HepG2 (cell line): Measurements from ENCODE around the gene SNX9. TPM values are rescaled to one million over a fixed set of nuclear protein-coding genes. Genes with fewer than 3 reads are reported as not detected.

Experiments used
- ATF2 ChIP-seq: sonication (generic); formaldehyde crosslinking; IDR thresholded peaks from 2 replicates; pipeline ENCODE4 v1.4.0; 2020; ENCODE audit warnings: missing genetic modification reagents
- ATF7-NPFF ChIP-seq: sonication (generic); formaldehyde crosslinking; IDR thresholded peaks from 2 replicates; pipeline ENCODE4 v1.8.1; 2023; ENCODE audit warnings: mild to moderate bottlenecking, low read depth, missing genetic modification reagents, moderate library complexity
- CBFB ChIP-seq: sonication (generic); formaldehyde crosslinking; IDR thresholded peaks from 2 replicates; pipeline ENCODE4 v1.4.0; 2020; ENCODE audit warnings: missing genetic modification reagents
- IKZF4 ChIP-seq: sonication (generic); formaldehyde crosslinking; IDR thresholded peaks from 2 replicates; pipeline ENCODE4 v1.5.1; 2020; ENCODE audit warnings: borderline replicate concordance, mild to moderate bottlenecking, low read depth, missing genetic modification reagents; ENCODE audit errors: not compliant biosample characterization
- JUN ChIP-seq: sonication (generic); formaldehyde crosslinking; IDR thresholded peaks from 2 replicates; pipeline ENCODE4 v1.4.0; 2020; ENCODE audit warnings: mild to moderate bottlenecking, missing genetic modification reagents
- KLF6 ChIP-seq: IDR thresholded peaks from 2 replicates; pipeline ENCODE4 v1.8.0; 2016; ENCODE audit warnings: missing biosample characterization, missing genetic modification reagents
- MLX ChIP-seq: IDR thresholded peaks from 2 replicates; pipeline ENCODE4 v1.6.1; 2016
- MYPOP ChIP-seq: sonication (generic); formaldehyde crosslinking; IDR thresholded peaks from 2 replicates; pipeline ENCODE4 v1.8.1; 2023; ENCODE audit warnings: mild to moderate bottlenecking, moderate library complexity, missing genetic modification reagents
- NCOA2 ChIP-seq: sonication (generic); formaldehyde crosslinking; IDR thresholded peaks from 2 replicates; pipeline ENCODE4 v1.8.0; 2022; ENCODE audit warnings: inconsistent platforms
- POGK ChIP-seq: sonication (generic); formaldehyde crosslinking; conservative IDR thresholded peaks from 2 replicates; pipeline ENCODE4 v1.8.0; 2022; ENCODE audit warnings: mild to moderate bottlenecking, moderate library complexity, missing genetic modification reagents
- SMARCC2 ChIP-seq: fragments of 450-650 bp; IDR thresholded peaks from 2 replicates; pipeline ENCODE4 v1.6.1; 2017; ENCODE audit warnings: antibody characterized with exemption, mild to moderate bottlenecking
- SNAPC2 ChIP-seq: sonication (generic); formaldehyde crosslinking; IDR thresholded peaks from 2 replicates; pipeline ENCODE4 v1.8.1; 2022; ENCODE audit warnings: mild to moderate bottlenecking, missing genetic modification reagents
- ZBTB37 ChIP-seq: sonication (generic); formaldehyde crosslinking; IDR thresholded peaks from 2 replicates; pipeline ENCODE4 v1.4.0; 2020; ENCODE audit warnings: mild to moderate bottlenecking, missing genetic modification reagents
- ZFP62 ChIP-seq: sonication (generic); formaldehyde crosslinking; IDR thresholded peaks from 2 replicates; pipeline ENCODE4 v1.4.0; 2020; ENCODE audit warnings: missing genetic modification reagents
- ZNF644 ChIP-seq: IDR thresholded peaks from 2 replicates; pipeline ENCODE4 v1.6.1; 2016; ENCODE audit warnings: low read depth
- ZNF670 ChIP-seq: sonication (generic); formaldehyde crosslinking; IDR thresholded peaks from 2 replicates; pipeline ENCODE4 v1.8.0; 2022; ENCODE audit warnings: mild to moderate bottlenecking, missing genetic modification reagents, borderline replicate concordance
- polyA plus RNA-seq, 8 experiments: library from polyadenylated mRNA; depleted of rRNA in 3 of 8; stranded (reverse) in 7 of 8; unstranded in 1 of 8; fragments of >200 nt; fragmentation: Illumina TruSeq in 4 of 8; extraction: Trizol in 4 of 8; gene quantifications; 2 replicates each; pipeline versions ENCODE4 v1.2.1 to v1.2.3, GENCODE V29; 2011 to 2016; ENCODE audit warnings: low read depth in 4 of 8, missing spikeins in 1 of 8, mixed read lengths in 1 of 8; ENCODE audit not compliant: insufficient read depth in 1 of 8
- total RNA-seq, 5 experiments: library from RNA; depleted of rRNA; stranded (reverse); fragments of >200 nt; fragmentation: Illumina TruSeq; extraction: Trizol; gene quantifications; 2 replicates each; pipeline ENCODE4 v1.2.3, GENCODE V29; 2016; ENCODE audit warnings: low read depth in 1 of 5

SNX9 gene
- total and polyA plus RNA-seq, 2 of the 13 experiments (the other 11 are each of a cell fraction or from before 2014, with no cell fraction given): 21.9 to 36.0 TPM

- TF ChIP-seq POGK (CRISPR knock-in tag) (peak; percentile 76; the same call in 1 of the 2 replicates), SNAPC2 (CRISPR knock-in tag) (no peak), ATF2 (CRISPR knock-in tag) (no peak), MLX (CRISPR knock-in tag) (no peak), ATF7-NPFF (CRISPR knock-in tag) (no peak), SMARCC2 (no peak), IKZF4 (CRISPR knock-in tag) (no peak), ZBTB37 (CRISPR knock-in tag) (no peak), KLF6 (CRISPR knock-in tag) (no peak), ZNF644 (CRISPR knock-in tag) (0 out of 2 replicates have a peak, but pooled peaks have one; percentile 14), ZNF670 (CRISPR knock-in tag) (no peak), ZFP62 (CRISPR knock-in tag) (no peak), JUN (no peak), NCOA2 (CRISPR knock-in tag) (no peak), MYPOP (CRISPR knock-in tag) (peak; percentile 41; the same call in 1 of the 2 replicates), CBFB (CRISPR knock-in tag) (no peak)
Measured at GRCh38 chr6:157978021-157978783, 155.2 kb downstream of the SNX9 start (continued).
